ENCODE results near the gene CCDC85C.
A peak's percentile ranks its signal among the peaks of the same experiment; 100 is the strongest.

DNA sequence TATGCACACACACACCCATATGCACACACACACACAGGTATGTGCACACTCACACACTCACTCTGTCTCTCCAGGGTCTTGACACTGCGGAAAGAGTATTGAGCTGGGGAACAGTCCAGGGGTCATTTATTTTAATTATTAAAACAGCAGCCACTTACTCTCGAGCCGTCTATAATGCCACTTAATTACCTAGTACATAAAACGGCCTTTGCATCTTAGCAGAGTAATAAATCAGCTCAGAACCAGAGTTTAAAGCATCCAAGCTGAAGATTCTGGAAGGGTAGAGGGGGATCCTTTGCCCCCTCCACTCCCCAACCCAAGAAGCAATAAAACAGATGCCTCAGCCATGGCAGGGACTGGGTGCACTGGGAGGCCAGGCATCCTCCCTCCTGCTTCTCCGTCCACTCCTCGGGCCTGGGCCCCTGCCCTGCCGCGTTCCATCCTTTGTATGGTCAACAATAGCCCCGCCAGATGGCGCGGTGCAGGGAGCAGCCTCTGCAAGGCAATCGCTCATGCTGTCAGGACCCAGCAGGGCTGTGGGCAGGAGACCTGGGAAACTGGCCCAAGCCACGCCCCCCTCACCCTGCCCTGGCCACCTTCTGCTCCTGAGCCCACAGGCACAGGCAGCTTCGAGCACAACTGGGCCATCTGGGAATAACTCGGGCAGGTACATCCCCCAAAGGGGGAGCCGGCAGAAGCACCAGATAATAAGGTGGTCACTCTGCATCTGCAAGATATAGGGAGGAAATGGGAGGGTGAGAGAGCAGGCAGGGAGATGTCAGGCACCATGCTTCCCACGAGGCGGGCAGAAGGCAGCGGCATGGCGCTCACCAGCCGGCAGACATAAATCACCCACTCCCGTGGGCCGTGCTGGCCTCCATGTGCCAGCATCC is 40.9 kb downstream of the CCDC85C start:
- TF ChIP-seq, protein P1, sequence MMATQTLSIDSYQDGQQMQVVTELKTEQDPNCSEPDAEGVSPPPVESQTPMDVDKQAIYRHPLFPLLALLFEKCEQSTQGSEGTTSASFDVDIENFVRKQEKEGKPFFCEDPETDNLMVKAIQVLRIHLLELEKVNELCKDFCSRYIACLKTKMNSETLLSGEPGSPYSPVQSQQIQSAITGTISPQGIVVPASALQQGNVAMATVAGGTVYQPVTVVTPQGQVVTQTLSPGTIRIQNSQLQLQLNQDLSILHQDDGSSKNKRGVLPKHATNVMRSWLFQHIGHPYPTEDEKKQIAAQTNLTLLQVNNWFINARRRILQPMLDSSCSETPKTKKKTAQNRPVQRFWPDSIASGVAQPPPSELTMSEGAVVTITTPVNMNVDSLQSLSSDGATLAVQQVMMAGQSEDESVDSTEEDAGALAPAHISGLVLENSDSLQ (IDR thresholded peaks at IDR 0.05), result peak; percentile 95
- TF ChIP-seq TARDBP (IDR thresholded peaks at IDR 0.05), result no peak

Data from HEK293T (cell line).